ENCODE results near the gene MTA3. TPM values are rescaled to one million over a fixed set of nuclear protein-coding genes. Genes with fewer than 3 reads are reported as not detected.

The MTA3 gene
- total and polyA plus RNA-seq, 2 of the 8 experiments (the other 6 are each of a cell fraction or from before 2014, with no cell fraction given), result 125 to 184 TPM

DNA sequence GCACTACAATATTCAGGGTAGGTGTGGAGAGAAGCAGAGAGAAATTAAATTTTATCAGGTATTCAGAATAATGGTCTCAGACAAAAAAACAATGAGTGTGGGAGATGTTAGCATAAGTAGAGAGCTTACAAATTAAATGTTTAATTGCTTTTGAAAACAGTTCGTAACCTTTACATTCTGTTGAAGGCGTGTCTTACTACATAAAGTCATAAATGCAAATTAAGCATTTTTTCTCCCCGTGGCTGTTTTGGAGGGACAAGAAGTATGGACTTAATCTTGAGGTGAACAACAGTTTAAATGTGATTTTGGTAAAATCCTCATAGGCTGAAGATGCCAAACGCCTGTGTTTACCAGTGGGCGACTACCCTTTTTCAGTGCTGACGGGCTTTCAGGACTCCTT lies 139.7 kb downstream of the MTA3 start (continued):
- TF ChIP-seq, protein P1, sequence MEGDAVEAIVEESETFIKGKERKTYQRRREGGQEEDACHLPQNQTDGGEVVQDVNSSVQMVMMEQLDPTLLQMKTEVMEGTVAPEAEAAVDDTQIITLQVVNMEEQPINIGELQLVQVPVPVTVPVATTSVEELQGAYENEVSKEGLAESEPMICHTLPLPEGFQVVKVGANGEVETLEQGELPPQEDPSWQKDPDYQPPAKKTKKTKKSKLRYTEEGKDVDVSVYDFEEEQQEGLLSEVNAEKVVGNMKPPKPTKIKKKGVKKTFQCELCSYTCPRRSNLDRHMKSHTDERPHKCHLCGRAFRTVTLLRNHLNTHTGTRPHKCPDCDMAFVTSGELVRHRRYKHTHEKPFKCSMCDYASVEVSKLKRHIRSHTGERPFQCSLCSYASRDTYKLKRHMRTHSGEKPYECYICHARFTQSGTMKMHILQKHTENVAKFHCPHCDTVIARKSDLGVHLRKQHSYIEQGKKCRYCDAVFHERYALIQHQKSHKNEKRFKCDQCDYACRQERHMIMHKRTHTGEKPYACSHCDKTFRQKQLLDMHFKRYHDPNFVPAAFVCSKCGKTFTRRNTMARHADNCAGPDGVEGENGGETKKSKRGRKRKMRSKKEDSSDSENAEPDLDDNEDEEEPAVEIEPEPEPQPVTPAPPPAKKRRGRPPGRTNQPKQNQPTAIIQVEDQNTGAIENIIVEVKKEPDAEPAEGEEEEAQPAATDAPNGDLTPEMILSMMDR (IDR thresholded peaks at IDR 0.05; ENCODE audit: control extremely low read depth in 1 of 3, insufficient read depth in 1 of 3, low read depth in 1 of 3, low read length in 3 of 3), result no peak
- TF ChIP-seq CBX8 (IDR thresholded peaks at IDR 0.05; ENCODE audit: borderline replicate concordance, low read depth, low read length), result no peak

Data from H1 (cell line).